Ammon's horn (tissue), 1 donor: ENCODE measurements around the gene RASSF5.

Source experiments
- DNase-seq: peaks from one replicate; pipeline ENCODE4 v3.0.0-alpha.2; 2016; ENCODE audit warnings: low spot score

Gene RASSF5

GRCh38 chr1:206635978-206636345 lies 128.6 kb downstream of the RASSF5 start:
- no peak for DNase-seq

GRCh38 chr1:206636671-206637070 lies 129.3 kb downstream of the RASSF5 start:
- no peak for DNase-seq

- no peak for DNase-seq
These were observed 130.3 kb downstream of the RASSF5 start for GRCh38 chr1:206637605-206638004.
